Neural cell (in vitro differentiated cells): ENCODE measurements around the gene ARHGEF38. TPM values are rescaled to one million over a fixed set of nuclear protein-coding genes. Genes with fewer than 3 reads are reported as not detected.

Experiments
- H2AFZ ChIP-seq: fragments of 200-600, 300-800 bp; sonication (generic), shearing (Covaris generic); 2 replicates; pipeline ENCODE4 v1.6.0; 2014; ENCODE audit warnings: low read depth, mild to moderate bottlenecking, antibody characterized with exemption, low read length, moderate library complexity
- H3F3A ChIP-seq: fragments of 200-600 bp; shearing (Covaris generic); 2 replicates; pipeline ENCODE4 v1.6.1; 2016; ENCODE audit warnings: mild to moderate bottlenecking, moderate library complexity, mixed read lengths, antibody characterized with exemption, low read length; ENCODE audit not compliant: insufficient read depth, poor library complexity, severe bottlenecking
- H3K27ac ChIP-seq: fragments of 200-600, 300-800 bp; sonication (generic), shearing (Covaris generic); 2 replicates; pipeline ENCODE4 v1.5.1; 2014; ENCODE audit warnings: mild to moderate bottlenecking, low read length, moderate library complexity
- H3K27me3 ChIP-seq: fragments of 300-800, 200-600 bp; sonication (generic), shearing (Covaris generic); 2 replicates; pipeline ENCODE4 v1.6.0; 2014; ENCODE audit warnings: mild to moderate bottlenecking, low read depth, low read length, moderate library complexity; ENCODE audit not compliant: insufficient read depth
- H3K36me3 ChIP-seq: fragments of 300-800, 200-600 bp; sonication (generic), shearing (Covaris generic); 2 replicates; pipeline ENCODE4 v1.5.1; 2014; ENCODE audit warnings: mild to moderate bottlenecking, antibody characterized with exemption, low read length, moderate library complexity; ENCODE audit not compliant: insufficient read depth
- H3K4me2 ChIP-seq: fragments of 300-800, 200-600 bp; sonication (generic), shearing (Covaris generic); 2 replicates; pipeline ENCODE4 v1.6.0; 2014; ENCODE audit warnings: mild to moderate bottlenecking, low read length
- H3K4me3 ChIP-seq: fragments of 300-800, 200-600 bp; sonication (generic), shearing (Covaris generic); 2 replicates; pipeline ENCODE4 v1.5.1; 2014; ENCODE audit warnings: mild to moderate bottlenecking, low read length, moderate library complexity
- H3K79me2 ChIP-seq: fragments of 200-600 bp; shearing (Covaris generic); replicated peaks from 2 replicates; pipeline ENCODE4 v1.6.0; 2014; ENCODE audit warnings: mild to moderate bottlenecking, low read length, moderate library complexity; ENCODE audit not compliant: insufficient read depth
- H3K9ac ChIP-seq: fragments of 300-800, 200-600 bp; sonication (generic), shearing (Covaris generic); 2 replicates; pipeline ENCODE4 v1.6.1; 2016; ENCODE audit warnings: mild to moderate bottlenecking, low read length, mixed read lengths
- H3K9me2 ChIP-seq: fragments of 200-600 bp; shearing (Covaris generic); 2 replicates; pipeline ENCODE4 v1.6.1; 2016; ENCODE audit warnings: mild to moderate bottlenecking, low read length, mixed read lengths; ENCODE audit not compliant: insufficient read depth
- H3K9me3 ChIP-seq: fragments of 200-600, 300-800 bp; sonication (generic), shearing (Covaris generic); 2 replicates; pipeline ENCODE4 v1.6.1; 2016; ENCODE audit warnings: mild to moderate bottlenecking, mixed run types, low read length, moderate library complexity, mixed read lengths
- H4K20me1 ChIP-seq: fragments of 200-600 bp; shearing (Covaris generic); 2 replicates; pipeline ENCODE4 v1.6.1; 2016; ENCODE audit warnings: mild to moderate bottlenecking, mixed run types; ENCODE audit not compliant: insufficient read depth
- CTCF ChIP-seq: fragments of 450-650 bp; IDR thresholded peaks from 2 replicates; pipeline ENCODE4 v1.5.1; 2014; ENCODE audit warnings: antibody characterized with exemption, mild to moderate bottlenecking, moderate library complexity; ENCODE audit not compliant: poor library complexity, severe bottlenecking
- EP300 ChIP-seq: fragments of 450-650 bp; conservative IDR thresholded peaks from 2 replicates; pipeline ENCODE4 v1.6.1; 2014; ENCODE audit warnings: antibody characterized with exemption, mild to moderate bottlenecking, moderate library complexity; ENCODE audit not compliant: poor library complexity, severe bottlenecking
- EZH2 ChIP-seq: fragments of 200-600, 300-800 bp; shearing (Covaris generic), sonication (generic); IDR thresholded peaks from 2 replicates; pipeline ENCODE4 v1.6.1; 2014; ENCODE audit warnings: antibody characterized with exemption, low read length, borderline replicate concordance, mild to moderate bottlenecking; ENCODE audit not compliant: insufficient read depth, poor library complexity, severe bottlenecking
- MXI1 ChIP-seq: fragments of 450-650 bp; conservative IDR thresholded peaks from 2 replicates; pipeline ENCODE4 v1.6.1; 2014; ENCODE audit warnings: antibody characterized with exemption, mild to moderate bottlenecking; ENCODE audit not compliant: poor library complexity, severe bottlenecking
- POLR2AphosphoS5 ChIP-seq: IDR thresholded peaks from 2 replicates; pipeline ENCODE4 v1.6.1; 2012
- RAD21 ChIP-seq: fragments of 450-650 bp; conservative IDR thresholded peaks from 2 replicates; pipeline ENCODE4 v1.6.1; 2014; ENCODE audit warnings: antibody characterized with exemption, mild to moderate bottlenecking, moderate library complexity
- REST ChIP-seq: IDR thresholded peaks from 2 replicates; pipeline ENCODE4 v1.6.1; 2012; ENCODE audit warnings: borderline replicate concordance
- SMC3 ChIP-seq: fragments of 450-650 bp; conservative IDR thresholded peaks from 2 replicates; pipeline ENCODE4 v1.6.1; 2014; ENCODE audit warnings: antibody characterized with exemption, mild to moderate bottlenecking, moderate library complexity; ENCODE audit not compliant: poor library complexity
- TAF1 ChIP-seq: IDR thresholded peaks from 2 replicates; pipeline ENCODE4 v1.6.1; 2012; ENCODE audit warnings: low read depth
- polyA plus RNA-seq: library from polyadenylated mRNA; depleted of rRNA; stranded (reverse); fragments of >200 nt; gene quantifications from 2 replicates; pipeline ENCODE4 v1.2.3, GENCODE V29; 2014

The ARHGEF38 gene
- polyA plus RNA-seq, 1 donor from 2014 or later: not detected

GRCh38 chr4:105600951-105601350 lies 48.5 kb downstream of the ARHGEF38 start:
- Histone ChIP-seq H3K4me2 (no peak overlapping the region), H3K9me3 (no peaks in the 10 kb centered on the region), H2AFZ (no peak overlapping the region), H3F3A (no peaks in the 10 kb centered on the region), H3K27me3 (no peaks in the 10 kb centered on the region), H3K27ac (no peak overlapping the region), H3K36me3 (no peaks in the 10 kb centered on the region), H3K79me2 (no peaks in the 10 kb centered on the region), H3K9ac (no peak overlapping the region), H3K4me3 (no peak overlapping the region), H3K9me2 (no peaks in the 10 kb centered on the region), H4K20me1 (no peaks in the 10 kb centered on the region)
- TF ChIP-seq SMC3 (no peak), EP300 (no peak), TAF1 (no peak), RAD21 (no peak), EZH2 (no peak), REST (no peak)

GRCh38 chr4:105601406-105601805 lies 49.0 kb downstream of the ARHGEF38 start:
- H3F3A ChIP-seq: no peaks in the 10 kb centered on the region
- H3K27me3 ChIP-seq: no peaks in the 10 kb centered on the region
- H3K27ac ChIP-seq: no peak overlapping the region
- no peaks in the 10 kb centered on the region for H3K79me2 ChIP-seq
- H4K20me1 ChIP-seq: no peaks in the 10 kb centered on the region
- no peak overlapping the region for H2AFZ ChIP-seq
- H3K9me3 ChIP-seq: no peaks in the 10 kb centered on the region
- H3K9me2 ChIP-seq: no peaks in the 10 kb centered on the region
- TF ChIP-seq SMC3 (no peak), CTCF (no peak), MXI1 (no peak), POLR2AphosphoS5 (no peak), TAF1 (no peak), RAD21 (no peak), EZH2 (no peak), EP300 (no peak), REST (no peak)
- H3K4me2 ChIP-seq: no peak overlapping the region
- no peak overlapping the region for H3K4me3 ChIP-seq
- H3K36me3 ChIP-seq: no peaks in the 10 kb centered on the region
- H3K9ac ChIP-seq: no peak overlapping the region
